DND-41 (cell line): ENCODE results near the gene MKI67.
A peak's percentile ranks its signal among the peaks of the same experiment; 100 is the strongest.

ENCODE experiments used
- ATAC-seq: fragments of 200-7000 bp; cut with Tn5 transposase; 3 replicates; pipeline ENCODE4 v1.9.1; 2021; ENCODE audit warnings: low read depth; ENCODE audit not compliant: insufficient read depth
- DNase-seq: peaks from one replicate; pipeline ENCODE4 v3.0.0-alpha.2; 2020
- H2AFZ ChIP-seq: 2 replicates; pipeline ENCODE4 v1.6.0; 2012; ENCODE audit warnings: low read depth, low read length
- H3K27ac ChIP-seq: 2 replicates; pipeline ENCODE4 v1.5.1; 2012; ENCODE audit warnings: low read length, inconsistent platforms
- H3K27me3 ChIP-seq: fragments of 200-600 bp; sonication (generic); 2 replicates; pipeline ENCODE4 v1.6.0; 2012; ENCODE audit warnings: low read length, mild to moderate bottlenecking, inconsistent platforms; ENCODE audit not compliant: insufficient read depth, poor library complexity
- H3K36me3 ChIP-seq: 2 replicates; pipeline ENCODE4 v1.5.1; 2012; ENCODE audit warnings: low read length, inconsistent platforms; ENCODE audit not compliant: insufficient read depth
- H3K4me1 ChIP-seq: 2 replicates; pipeline ENCODE4 v1.5.1; 2012; ENCODE audit warnings: mild to moderate bottlenecking, low read length; ENCODE audit not compliant: insufficient read depth
- H3K4me2 ChIP-seq: 2 replicates; pipeline ENCODE4 v1.6.0; 2012; ENCODE audit warnings: mild to moderate bottlenecking, moderate library complexity, low read length, inconsistent platforms; ENCODE audit not compliant: insufficient read depth
- H3K4me3 ChIP-seq, 2 experiments: fragments of 200-600 bp in 1 of 2; shearing (Covaris generic) in 1 of 2; 2 replicates each; pipeline ENCODE4 v1.5.1; 2012 to 2016; ENCODE audit warnings: inconsistent platforms in 2 of 2, low read length in 2 of 2, mild to moderate bottlenecking in 2 of 2, low read depth in 1 of 2, moderate library complexity in 1 of 2
- H3K79me2 ChIP-seq: 2 replicates; pipeline ENCODE4 v1.6.0; 2012; ENCODE audit warnings: low read length, inconsistent platforms; ENCODE audit not compliant: insufficient read depth
- H3K9ac ChIP-seq: 2 replicates; pipeline ENCODE4 v1.6.0; 2012; ENCODE audit warnings: low read depth, mild to moderate bottlenecking, inconsistent platforms, low read length, moderate library complexity
- H3K9me3 ChIP-seq: 2 replicates; pipeline ENCODE4 v1.5.1; 2012; ENCODE audit warnings: low read length, moderate library complexity, mild to moderate bottlenecking, inconsistent platforms; ENCODE audit not compliant: insufficient read depth, severe bottlenecking
- H4K20me1 ChIP-seq: 2 replicates; pipeline ENCODE4 v1.6.0; 2012; ENCODE audit warnings: low read length; ENCODE audit not compliant: insufficient read depth
- CTCF ChIP-seq: IDR thresholded peaks from 2 replicates; pipeline ENCODE4 v1.5.1; 2012; ENCODE audit warnings: borderline replicate concordance, low read length, moderate library complexity, mild to moderate bottlenecking; ENCODE audit not compliant: poor library complexity, severe bottlenecking; ENCODE audit errors: extremely low read depth
- EZH2 ChIP-seq: IDR thresholded peaks from 3 replicates; pipeline ENCODE4 v1.6.1; 2012; ENCODE audit warnings: borderline replicate concordance, low read depth, mild to moderate bottlenecking, moderate library complexity, low read length, inconsistent platforms; ENCODE audit not compliant: severe bottlenecking

Gene MKI67

GRCh38 chr10:128161031-128161430, 34.8 kb upstream of the MKI67 start:
- Histone ChIP-seq H4K20me1 (no peaks in the 10 kb centered on the region), H3K9ac (no peak overlapping the region), H3K9me3 (no peaks in the 10 kb centered on the region), H2AFZ (no peak overlapping the region), H3K27ac (no peak overlapping the region), H3K36me3 (no peaks in the 10 kb centered on the region), H3K27me3 (no peaks in the 10 kb centered on the region), H3K4me2 (no peak overlapping the region), H3K79me2 (no peaks in the 10 kb centered on the region), H3K4me3 (no peak overlapping the region), H3K4me1 (peaks cover 15% of the 10 kb centered on the region)
- DNase-seq (no peak), ATAC-seq (no peak)
- TF ChIP-seq CTCF (no peak), EZH2 (no peak)

DNA sequence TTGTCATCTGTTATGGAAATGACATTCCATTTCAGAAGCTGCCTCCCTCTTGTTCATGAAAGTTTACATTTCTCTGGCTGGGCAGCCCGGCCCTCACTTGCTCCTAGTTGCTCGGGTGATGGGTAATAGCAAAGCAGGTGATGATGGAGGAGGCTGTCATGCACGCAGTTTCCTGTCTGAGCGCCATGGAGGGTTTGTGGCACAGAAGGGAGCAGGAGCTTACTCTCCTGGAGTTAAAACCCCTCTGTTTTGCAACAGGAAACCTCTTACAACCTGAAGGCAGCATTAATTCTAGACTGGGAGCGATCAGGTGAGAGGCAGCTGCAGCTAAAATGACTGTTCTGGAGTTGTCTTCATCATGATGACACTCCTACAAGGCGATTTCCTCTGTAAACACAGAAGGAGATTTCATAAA, 34.1 kb upstream of the MKI67 start:
- peak; percentile 76 for ATAC-seq
- Histone ChIP-seq H3K4me1 (peaks cover 15% of the 10 kb centered on the region), H3K4me3 (no peak overlapping the region), H3K36me3 (no peaks in the 10 kb centered on the region), H3K27me3 (no peaks in the 10 kb centered on the region), H3K27ac (no peak overlapping the region), H3K9me3 (no peaks in the 10 kb centered on the region), H3K4me2 (no peak overlapping the region), H2AFZ (peak overlapping the region; percentile 14; the same call in 1 of the 2 replicates), H4K20me1 (no peaks in the 10 kb centered on the region), H3K9ac (no peak overlapping the region), H3K79me2 (no peaks in the 10 kb centered on the region)
- TF ChIP-seq CTCF (no peak), EZH2 (no peak)
- peak; percentile 29 for DNase-seq

- no peak for ATAC-seq
- no peak overlapping the region for H3K4me2 ChIP-seq
- H4K20me1 ChIP-seq = no peaks in the 10 kb centered on the region
- no peaks in the 10 kb centered on the region for H3K79me2 ChIP-seq
- no peaks in the 10 kb centered on the region for H3K9me3 ChIP-seq
- no peaks in the 10 kb centered on the region for H3K36me3 ChIP-seq
- H3K4me3 ChIP-seq = no peak overlapping the region
- no peak for DNase-seq
- no peaks in the 10 kb centered on the region for H3K27me3 ChIP-seq
- H2AFZ ChIP-seq = no peak overlapping the region
- H3K9ac ChIP-seq = no peak overlapping the region
- no peak for TF ChIP-seq EZH2
- no peak for TF ChIP-seq CTCF
- H3K27ac ChIP-seq = no peak overlapping the region
- peaks cover 15% of the 10 kb centered on the region for H3K4me1 ChIP-seq
Observed at GRCh38 chr10:128158021-128158795, 32.0 kb upstream of the MKI67 start.
